ENCODE measurements around the gene PRTG.
"Not testable (repeated sequence)": the region's sequence is repeated elsewhere in the genome, so short reads cannot be mapped to it uniquely, and the experiment has no call there.

Gene PRTG

DNA sequence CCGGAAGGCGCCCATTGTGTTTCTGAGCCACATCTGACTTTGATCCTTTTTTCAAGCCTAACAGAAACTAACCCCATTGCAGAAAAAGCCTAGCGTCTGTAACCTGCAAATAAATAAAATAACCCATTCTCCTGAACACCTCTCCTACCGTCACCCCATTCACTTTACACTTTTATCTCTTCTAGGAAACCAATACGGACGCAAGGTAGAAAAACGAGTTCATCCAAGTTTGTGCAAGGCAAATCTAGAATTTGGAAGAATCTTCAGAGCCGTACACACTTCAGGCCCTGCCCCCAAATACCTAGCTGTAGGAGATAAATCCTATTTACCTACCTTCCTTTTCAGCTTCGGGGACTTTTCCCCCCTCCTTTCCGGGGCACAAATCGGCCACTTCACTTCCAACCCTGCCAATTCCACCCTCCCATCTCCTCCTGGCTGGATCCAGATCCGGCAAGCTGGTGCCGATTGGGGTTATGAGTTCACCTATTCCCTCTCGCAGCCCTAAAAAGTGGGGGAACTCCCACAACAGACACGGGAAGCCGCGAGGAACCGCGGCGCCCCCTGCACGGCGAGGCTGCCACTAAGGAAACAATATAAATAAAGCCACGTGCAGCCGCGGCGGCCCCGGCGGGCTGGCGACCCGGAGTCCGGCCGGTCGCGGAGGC is 987 bp downstream of the PRTG start:
- no peak for DNase-seq

DNA sequence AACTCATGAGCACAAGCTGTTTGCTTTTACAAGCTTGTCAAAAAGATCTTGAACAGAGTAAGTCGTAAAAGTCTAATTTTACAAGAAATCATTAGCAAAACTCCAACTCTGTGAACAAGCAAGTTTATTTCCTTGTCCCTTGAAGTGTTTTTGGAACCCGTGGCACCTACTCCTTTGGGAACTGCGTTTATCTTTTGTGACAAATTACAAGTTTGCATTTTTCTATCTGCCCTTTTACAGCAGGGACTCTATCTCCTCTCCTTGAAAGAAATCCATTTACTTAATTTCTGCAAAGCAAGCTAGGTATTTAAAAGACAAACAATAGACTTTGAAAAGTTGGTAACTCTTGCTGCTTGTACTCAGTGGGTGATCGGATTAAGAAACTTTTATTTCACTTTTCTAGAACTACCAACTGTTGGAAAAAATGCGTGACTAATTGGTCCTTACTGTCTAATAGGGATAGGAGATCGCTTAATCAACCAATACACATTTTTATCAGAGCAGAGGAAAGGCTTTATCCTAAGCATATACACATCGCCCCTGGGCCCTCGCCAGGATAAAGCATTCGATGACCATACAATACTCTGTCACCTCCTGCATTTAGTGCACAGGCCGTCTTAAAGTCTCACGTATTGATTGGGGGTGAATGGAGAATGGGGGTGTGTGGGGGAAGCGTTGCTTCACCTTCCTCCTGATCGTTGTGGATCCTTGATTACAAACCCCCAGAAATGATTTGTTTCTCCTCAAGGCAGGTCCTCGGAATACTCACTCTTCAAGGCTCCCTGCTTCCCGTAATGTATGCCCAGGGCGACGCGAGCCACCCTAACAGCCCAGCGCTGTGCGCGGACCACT is 1.7 kb downstream of the PRTG start:
- no peak for DNase-seq

DNA sequence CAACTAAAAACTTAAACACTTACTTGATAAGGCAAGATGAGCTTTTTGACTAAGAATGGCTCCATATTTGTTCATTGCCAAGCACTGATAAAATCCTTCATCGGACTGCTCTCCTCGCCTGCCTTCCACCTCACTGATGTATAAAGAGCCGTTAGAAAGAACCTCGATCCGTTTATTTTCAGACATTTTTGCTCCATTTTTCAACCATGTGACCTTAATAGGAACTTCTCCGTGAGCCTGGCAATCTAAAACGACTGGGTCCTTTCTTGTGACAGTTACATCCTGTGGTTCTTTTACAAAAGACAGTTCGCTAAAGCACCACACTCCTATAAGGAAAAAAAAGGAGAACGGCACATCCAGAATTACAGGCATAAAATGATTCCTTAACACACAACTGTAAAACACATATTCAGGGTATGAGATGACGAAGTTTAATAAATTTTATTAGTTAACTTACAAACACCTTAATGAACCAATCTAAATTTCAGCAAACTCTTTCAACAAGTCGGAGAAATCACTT is 2.5 kb downstream of the PRTG start:
- DNase-seq = no peak

DNA sequence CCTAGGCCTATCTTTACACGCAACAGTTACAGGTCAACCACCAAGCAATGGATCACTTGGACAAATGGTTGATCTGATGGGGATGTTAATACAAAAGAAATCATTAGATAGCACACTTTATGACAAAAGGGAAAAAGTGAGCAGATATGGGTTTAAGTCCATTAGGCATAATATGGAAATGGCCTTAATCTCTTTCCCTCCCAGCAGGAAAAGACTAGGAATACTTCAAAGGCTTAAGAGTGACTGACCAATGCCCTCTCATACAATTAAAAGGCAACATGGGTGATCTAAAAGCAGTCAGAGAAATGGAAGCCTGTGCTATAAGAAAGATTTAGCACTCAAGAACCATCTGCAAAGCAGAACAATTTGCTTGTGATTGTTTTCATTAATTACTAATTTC is 3.3 kb downstream of the PRTG start:
- DNase-seq = no peak

DNA sequence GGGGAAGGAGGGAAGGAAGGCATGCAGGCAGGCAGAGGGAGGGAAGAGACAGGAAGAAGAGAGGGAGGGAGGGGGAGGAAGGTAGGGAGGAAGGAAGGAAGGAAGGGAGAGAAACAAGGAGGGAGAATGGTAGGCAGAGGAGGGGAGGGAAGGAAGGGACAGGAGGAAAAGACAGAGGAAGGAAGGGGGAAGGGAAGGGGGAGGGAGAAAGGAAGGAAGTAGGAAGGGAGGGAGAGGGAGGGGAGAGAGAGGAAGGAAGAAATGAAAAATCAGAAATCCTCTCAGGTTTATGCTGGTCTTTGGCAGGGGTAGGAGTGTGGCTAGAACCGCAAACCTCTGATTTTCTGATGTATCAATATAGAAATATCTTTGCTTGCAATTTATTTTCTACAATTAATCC is 4.2 kb downstream of the PRTG start:
- no peak for DNase-seq

DNA sequence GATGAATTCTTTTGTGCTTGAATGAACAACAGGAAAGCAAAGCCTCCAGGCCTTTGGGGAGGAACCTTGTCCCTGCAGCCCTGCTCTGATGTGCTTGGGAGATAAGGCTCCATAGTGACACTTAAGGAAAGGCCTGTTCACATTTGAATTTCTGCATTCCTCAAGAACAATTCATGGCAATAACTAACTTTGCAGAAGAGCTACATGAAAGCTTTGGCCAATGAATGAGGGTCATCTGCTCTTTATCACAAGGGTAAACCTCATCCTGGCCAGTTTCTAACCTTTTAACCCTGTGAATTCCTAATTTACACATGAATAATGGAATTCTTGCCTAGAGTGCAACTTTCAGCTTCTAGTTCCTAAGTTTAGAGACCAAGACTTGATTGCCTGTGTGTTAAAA is 5.6 kb downstream of the PRTG start:
- DNase-seq = no peak

DNA sequence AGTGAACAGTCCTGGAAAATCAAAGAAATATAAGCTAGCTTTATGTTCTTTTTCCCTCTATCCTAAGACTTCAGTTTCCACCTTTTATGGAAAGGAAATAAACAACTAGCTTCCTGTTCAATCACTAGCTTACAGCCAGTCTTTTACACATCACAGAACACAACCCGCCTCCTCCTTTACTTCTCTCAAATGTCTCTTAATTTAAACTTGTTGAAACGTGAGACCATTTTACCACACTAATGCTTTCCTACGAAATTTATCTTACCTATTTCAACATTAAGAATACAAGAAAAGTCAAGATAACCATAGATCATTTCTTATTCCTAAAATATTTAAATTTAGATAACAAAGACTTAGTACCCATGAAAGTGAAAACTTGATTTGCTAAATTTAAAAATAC is 6.2 kb downstream of the PRTG start:
- no peak for DNase-seq

DNA sequence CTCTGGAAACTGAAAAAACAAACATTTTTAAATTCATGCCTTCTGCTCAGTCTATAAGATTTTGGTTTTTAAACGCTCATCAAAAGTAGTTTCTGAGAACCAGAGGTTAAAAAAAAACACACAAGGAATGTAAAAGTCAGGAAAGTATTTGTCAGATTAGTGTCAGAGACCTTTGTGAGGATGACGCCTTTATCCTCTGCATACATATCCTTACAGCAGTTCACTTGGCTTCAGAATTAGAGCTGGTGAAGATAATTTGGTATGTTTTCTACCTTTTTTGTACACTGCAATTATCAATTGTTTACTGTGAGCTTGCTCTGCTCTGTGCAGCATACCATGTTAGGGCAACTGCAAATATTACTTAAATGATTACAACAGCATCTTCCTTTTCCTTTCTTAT is 8.3 kb downstream of the PRTG start:
- DNase-seq = no peak

DNA sequence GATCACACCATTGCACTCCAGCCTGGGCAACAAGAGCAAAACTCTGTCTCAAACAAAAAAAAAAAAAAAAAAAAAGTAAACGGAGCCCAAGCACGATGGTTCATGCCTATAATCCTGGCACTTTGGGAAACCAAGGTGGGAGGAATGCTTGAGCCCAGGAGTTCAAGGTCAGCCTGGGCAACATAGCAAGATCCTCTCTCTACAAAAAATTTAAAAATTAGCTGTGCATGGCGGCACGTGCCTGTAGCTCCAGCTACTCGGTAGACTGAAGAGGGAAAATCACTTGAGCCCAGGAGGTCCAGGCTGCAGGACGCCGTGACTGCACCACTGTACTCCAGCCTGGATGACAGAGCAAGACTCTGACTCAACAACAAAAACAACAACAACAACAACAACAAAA is 9.5 kb downstream of the PRTG start:
- DNase-seq = not testable (repeated sequence)

DNA sequence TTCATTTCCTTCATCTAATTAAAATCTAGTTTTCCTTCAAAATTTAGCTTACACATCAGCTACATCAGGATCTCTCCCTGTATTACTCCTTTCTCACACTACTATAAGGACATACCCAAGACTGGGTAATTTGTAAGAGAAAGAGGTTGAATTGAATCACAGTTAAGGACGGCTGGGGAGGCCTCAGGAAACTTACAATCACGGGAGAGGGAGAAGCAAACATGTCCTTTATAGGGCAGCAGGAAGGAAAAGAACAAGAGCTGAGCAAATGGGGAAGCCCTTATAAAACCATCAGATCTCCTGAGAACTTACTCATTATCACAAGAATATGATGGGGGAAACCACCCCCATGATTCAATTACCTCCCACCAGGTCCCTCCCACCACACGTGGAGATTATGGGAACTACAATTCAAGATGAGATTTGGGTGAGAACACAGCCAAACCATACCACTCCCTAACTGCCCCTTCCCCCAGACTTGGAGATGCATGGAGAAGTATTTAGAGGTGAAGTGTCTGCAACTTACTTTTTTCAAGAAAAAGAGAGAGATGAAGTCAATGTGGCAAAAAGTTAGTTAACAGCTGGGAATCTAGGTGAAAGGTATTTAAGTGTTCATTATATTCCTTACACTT is 21.3 kb downstream of the PRTG start:
- no peak for DNase-seq

DNA sequence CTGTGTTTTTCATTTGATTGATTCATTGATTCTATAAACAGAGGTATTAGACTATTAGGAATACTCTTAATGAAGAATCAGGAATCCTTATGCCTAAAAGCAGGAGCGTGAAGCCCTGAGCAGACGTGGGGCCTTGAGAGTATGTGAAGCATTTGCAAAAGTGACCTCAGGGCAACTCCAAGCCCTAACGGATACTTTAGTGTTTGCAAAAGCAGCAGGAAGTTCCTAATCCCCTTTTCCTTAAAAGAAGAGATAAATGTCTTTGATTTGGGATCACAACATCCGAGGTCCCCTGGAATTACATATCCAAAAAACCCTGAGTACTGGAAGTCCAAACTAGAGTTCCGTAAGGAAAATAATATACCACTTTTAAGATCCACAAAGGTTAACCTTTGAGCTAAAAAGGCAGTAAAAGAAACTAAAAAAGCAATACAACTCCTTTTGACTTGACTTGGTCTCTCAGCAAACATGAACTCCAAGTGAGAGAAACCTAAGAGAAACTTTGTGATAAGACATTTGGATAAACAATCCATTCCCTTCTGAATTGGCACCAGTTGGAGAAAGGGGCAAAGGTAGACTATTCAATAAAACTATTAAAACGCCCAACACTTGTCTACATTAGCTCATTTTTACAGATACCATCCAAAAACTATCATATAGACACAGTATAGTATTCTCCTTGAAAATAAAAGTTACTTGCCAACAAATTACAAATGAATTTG is 27.4 kb downstream of the PRTG start:
- DNase-seq = no peak

DNA sequence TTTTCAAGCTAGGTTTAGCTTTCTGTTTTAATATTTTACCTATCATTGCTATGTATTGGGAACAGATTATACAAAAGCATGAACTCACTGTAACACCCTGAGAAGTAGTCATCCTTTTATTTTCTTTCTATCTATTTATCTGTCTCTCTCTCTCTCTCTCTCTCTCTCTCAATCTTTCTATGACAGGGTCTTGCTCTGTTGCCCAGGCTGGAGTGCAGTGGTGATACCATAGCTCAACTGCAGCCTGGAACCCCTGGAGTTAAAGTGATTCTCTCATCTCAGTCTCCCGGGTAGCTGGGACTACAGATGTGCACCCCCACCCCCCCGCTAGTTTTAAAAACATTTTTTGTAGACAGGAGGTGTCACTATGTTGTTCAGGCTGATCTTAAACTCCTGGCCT is 28.9 kb downstream of the PRTG start:
- no peak for DNase-seq

DNA sequence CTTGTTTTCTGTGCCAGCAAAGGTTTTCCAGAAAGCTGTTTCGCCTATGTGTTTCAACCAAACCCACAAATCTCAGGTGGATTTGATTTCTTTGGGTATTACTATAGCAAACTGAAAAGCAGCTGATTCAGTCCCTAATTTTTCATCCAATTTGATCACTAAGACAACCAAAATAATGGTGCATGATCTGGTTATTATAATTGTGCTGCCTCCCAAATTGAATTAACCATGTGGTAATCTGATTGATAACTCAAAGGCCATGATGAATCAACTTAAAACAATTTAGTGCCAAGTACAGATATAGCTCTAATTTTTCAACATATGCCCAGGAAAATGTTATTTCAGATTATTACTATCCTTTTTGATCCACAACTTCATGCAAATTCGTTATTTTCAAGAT is 30.6 kb downstream of the PRTG start:
- no peak for DNase-seq

DNA sequence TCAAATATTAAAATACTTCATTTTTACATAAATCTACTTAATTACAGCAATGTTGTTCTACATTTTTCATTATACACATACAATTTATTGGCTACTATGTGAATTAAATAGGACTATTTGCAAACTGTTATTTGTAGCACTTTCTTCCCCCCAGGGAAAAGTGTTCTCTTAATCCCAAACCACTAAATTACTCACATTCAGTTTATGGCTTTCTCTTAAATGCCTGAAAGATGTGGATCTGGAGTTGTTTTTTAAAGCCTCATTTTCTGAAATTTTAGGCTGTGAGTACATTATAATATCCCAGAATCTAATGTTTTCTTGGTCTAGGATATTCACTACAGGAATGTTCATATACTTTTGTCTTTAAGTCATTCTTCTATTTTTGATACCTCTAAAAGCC is 32.7 kb downstream of the PRTG start:
- DNase-seq = no peak

DNA sequence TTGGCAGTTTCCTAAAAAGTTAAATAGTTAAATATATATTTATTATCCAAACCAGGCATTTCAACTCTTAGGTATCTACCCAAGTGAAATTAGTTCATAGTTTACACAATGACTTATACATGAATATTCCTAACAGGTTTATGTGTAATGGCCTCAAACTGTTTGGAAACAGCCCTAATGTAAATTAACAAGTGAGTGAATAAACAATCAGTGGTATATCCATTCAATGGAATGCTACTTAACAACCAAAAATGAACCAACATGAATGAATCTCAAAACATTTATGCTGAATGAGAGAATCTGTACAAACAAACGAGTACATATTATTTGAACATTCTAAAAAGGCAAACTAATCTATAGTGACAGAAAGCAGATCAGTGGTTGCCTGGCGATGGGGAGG is 33.5 kb downstream of the PRTG start:
- DNase-seq = no peak

DNA sequence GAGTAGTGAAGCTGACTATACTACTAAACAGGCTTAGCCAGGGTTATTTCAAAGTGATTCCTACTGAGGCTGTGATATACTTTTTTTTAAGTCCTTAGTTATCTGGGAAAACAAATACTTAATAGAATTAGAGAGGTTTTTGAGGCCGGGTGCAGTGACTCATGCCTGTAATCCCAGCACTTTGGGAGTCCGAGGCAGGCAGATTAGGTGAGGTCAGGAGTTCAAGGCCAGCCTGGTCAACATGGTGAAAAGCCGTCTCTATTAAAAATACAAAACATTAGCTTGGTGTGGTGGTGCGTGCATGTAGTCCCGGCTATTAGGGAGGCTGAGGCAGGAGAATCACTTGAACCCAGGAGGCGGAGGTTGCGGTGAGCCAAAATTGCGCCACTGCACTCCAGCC is 34.2 kb downstream of the PRTG start:
- DNase-seq = no peak

DNA sequence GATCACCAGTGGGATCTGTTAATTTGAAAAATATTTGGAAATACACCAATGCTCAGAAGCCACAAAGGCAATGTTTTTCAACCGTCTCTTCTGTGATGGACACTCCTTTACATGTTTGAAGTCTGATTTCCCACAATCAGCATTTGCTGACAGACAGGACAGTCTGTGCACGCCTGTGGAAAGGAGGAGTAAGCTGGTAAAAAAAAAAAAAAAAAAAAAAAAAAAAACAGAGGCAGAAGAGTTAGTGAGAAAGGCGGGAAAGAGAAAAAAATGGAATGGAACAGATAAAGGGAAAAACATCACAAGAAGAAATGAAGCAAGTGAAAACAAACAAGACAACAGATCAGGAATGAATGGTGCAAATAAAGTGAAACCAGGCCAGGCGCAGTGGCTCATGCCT is 35.0 kb downstream of the PRTG start:
- no peak for DNase-seq

DNA sequence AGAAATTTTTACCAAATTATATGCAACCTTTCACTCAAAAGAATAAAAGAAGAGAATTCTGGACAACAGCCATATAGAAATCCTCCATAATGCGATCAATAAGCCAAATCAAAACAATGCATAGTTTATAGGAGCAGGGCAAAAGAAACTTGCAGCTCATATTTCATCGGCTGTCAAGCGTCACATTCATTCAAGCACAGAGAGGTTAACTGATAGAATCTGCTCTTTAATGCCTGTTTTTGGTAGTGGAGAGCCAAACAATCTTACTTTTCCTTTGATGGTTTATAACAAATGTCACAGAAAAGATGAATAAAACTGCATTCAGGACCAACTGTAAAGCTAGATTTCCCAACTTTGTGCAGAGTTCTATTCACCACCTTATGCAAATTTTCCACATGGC is 35.4 kb downstream of the PRTG start:
- DNase-seq = no peak

DNA sequence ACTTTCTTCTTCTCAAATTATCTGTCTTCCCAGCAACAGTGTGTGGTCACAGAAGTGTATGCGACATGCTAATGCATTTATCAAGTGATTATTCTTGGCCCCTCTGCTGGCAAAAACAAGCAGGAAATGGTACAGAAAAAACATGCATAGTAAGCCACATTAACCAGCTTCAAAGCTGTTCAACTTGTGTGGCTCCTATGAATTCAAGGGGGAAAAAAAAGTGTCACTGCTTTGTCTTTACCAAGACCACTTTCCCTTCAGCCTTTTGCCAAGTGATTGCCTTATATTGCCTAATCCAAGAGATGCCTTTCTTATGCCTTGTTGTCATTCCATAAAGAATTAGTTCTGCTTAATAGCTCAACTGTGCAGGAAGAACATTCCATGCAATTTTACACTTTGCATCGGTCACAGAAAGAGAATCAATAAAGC is 39.1 kb downstream of the PRTG start:
- DNase-seq = no peak

DNA sequence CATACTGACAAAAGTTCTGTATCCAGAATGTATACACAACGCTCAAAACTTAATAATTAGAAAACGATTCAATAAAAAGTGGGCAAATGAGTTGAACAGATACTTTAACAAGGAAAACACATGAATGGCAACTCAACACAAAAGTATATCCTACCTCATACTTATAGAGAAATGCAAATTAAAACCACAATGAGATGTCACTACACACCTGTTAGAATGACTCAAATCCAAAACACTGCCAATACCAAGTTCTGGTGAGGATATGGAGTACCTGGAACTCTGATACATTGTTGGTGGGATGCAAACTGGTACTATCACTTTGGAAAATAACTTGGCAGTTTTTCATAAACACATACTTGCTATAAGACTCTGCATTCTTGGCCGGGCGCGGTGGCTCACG is 42.1 kb downstream of the PRTG start:
- no peak for DNase-seq

DNA sequence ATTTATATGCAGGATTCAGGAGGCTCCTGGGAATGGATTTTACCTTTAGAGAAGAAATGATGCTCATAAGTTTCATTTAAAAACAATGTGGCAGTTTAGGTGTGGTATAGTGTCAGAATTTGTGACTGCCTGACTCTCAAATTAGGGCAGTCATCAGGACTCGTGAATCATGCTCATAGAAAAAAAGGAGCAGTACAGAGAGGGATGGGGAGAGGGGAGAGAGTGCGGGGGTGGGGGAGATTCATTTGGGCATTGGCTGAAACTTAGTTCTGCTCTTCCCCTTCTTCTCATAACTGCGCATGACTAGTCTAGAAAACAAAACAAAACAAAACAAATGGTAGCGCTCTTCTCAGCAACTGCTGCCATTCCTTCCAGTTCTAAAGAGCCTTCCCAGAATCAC is 44.3 kb downstream of the PRTG start:
- no peak for DNase-seq

DNA sequence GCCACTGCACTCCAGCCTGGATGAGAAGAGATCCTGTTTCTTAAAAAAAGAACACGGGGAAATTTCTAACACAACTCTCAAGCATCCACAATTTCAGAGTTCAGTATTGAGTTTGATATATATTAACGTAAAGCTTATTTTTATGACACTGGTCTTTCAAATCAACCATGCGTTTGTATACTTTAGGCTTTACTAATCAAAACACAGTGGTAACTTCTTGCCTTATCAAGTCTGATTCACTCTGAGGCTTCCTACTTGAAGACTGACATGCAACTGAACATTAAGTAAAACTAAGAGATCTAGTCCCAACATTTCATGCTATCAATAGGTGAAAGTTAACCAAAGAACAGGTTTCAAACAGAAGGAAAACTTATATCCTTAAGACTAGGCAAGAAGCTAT is 46.7 kb downstream of the PRTG start:
- DNase-seq = no peak

DNA sequence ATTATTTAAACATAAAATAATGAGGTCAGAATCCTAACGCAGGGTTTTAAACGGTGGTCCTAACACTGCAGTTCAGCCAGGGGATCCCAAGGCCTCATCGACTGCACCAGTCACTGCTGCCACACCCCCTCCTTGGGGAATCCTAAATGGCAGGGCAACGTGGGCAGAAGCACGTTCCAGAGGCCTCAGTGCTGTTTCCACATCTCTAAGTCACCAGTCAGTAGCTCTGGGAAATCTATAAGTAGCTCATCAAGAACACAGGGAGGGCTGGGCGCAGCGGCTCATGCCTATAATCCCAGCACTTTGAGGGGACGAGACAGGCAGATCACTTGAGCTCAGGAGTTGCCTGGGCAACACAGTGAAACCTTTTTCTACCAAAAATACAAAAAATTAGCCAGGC is 47.5 kb downstream of the PRTG start:
- DNase-seq = no peak
